Measurements from ENCODE around the gene PIM2.

DNA sequence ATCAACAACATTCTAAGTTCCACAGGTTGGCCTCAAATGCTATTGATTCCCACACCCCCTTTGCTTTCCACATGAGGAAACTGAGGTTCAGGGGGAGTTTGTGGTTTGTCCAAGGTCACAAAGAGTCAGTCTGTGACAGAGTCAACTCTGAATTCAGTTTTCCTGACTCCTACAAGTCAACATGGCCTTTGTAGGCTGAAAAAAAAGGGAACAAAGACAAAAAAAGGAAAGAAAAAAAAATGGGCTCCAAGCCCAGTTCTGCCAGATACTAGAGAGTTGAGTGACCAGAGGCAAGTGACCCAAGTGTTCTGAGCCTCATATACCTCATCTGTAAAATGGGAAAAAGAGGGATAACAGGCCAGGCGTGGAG lies 16.5 kb upstream of the PIM2 start:
- no peak for TF ChIP-seq CTCF (IDR thresholded peaks at IDR 0.05; ENCODE audit: low read length)
- TF ChIP-seq EZH2phosphoT487 (IDR thresholded peaks at IDR 0.05; ENCODE audit: low read length): no peak

Measured in MM.1S (cell line).